WTC11 (cell line): ENCODE results near the gene CENPL. TPM values are rescaled to one million over a fixed set of nuclear protein-coding genes. Genes with fewer than 3 reads are reported as not detected.
"Not testable (repeated sequence)": the region's sequence is repeated elsewhere in the genome, so short reads cannot be mapped to it uniquely, and the experiment has no call there.

ENCODE experiments used
- ATAC-seq: fragments of 200-7000 bp; cut with Tn5 transposase; 2 replicates; pipeline ENCODE4 v1.10.0; 2021; ENCODE audit warnings: mild to moderate bottlenecking, moderate library complexity
- CTCF ChIA-PET: fragments of 300-600 bp; sonication (Branson Sonifier 250); formaldehyde crosslinking; loops from one replicate; lab custom pipeline; 2021; ENCODE audit warnings: antibody characterized with exemption; lab: Charles Lee
- POLR2A ChIA-PET: fragments of 350-600 bp; sonication (Branson Sonifier 250); formaldehyde crosslinking; loops from one replicate; lab custom pipeline; 2021; ENCODE audit warnings: antibody characterized with exemption; lab: Charles Lee
- DNase-seq: peaks from one replicate; pipeline ENCODE4 v3.0.0; 2021; ENCODE audit warnings: low spot score
- H3K27ac Mint-ChIP-seq: 2 replicates; pipeline ENCODE4 v1.8.0; 2021; ENCODE audit warnings: mixed read lengths
- H3K27me3 Mint-ChIP-seq: 2 replicates; pipeline ENCODE4 v1.8.0; 2021; ENCODE audit warnings: low read depth, mild to moderate bottlenecking, moderate library complexity, mixed read lengths
- H3K36me3 Mint-ChIP-seq: 2 replicates; pipeline ENCODE4 v1.8.0; 2021; ENCODE audit warnings: mixed read lengths
- H3K4me1 Mint-ChIP-seq: 2 replicates; pipeline ENCODE4 v1.8.0; 2022; ENCODE audit warnings: mixed read lengths
- H3K4me3 Mint-ChIP-seq: 2 replicates; pipeline ENCODE4 v1.8.0; 2021; ENCODE audit warnings: mild to moderate bottlenecking, moderate library complexity, mixed read lengths
- H3K9me3 Mint-ChIP-seq: 2 replicates; pipeline ENCODE4 v1.8.0; 2021; ENCODE audit warnings: mixed read lengths
- CREB1 ChIP-seq: sonication (generic); formaldehyde crosslinking; IDR thresholded peaks from 2 replicates; pipeline ENCODE4 v1.8.0; 2023; ENCODE audit warnings: mild to moderate bottlenecking, missing genetic modification reagents
- CREM ChIP-seq: sonication (generic); formaldehyde crosslinking; IDR thresholded peaks from 2 replicates; pipeline ENCODE4 v1.8.1; 2022; ENCODE audit warnings: mild to moderate bottlenecking, missing genetic modification reagents, moderate library complexity
- ELF4 ChIP-seq: sonication (generic); formaldehyde crosslinking; IDR thresholded peaks from 2 replicates; pipeline ENCODE4 v1.8.1; 2022; ENCODE audit warnings: low read depth, mild to moderate bottlenecking, moderate library complexity, missing genetic modification reagents
- EMX1 ChIP-seq: fragments of 250-450 bp; sonication (Bioruptor Pico); IDR thresholded peaks from 2 replicates; pipeline ENCODE4 v1.8.0; 2021; ENCODE audit warnings: mild to moderate bottlenecking
- ERG ChIP-seq: fragments of 250-450 bp; sonication (Bioruptor Pico); IDR thresholded peaks from 2 replicates; pipeline ENCODE4 v1.8.0; 2021; ENCODE audit warnings: mild to moderate bottlenecking
- FOXK1 ChIP-seq: sonication (generic); formaldehyde crosslinking; IDR thresholded peaks from 2 replicates; pipeline ENCODE4 v1.8.0; 2022; ENCODE audit warnings: mild to moderate bottlenecking, moderate library complexity, missing genetic modification reagents
- GTF2I ChIP-seq: fragments of 250-450 bp; sonication (Bioruptor Pico); conservative IDR thresholded peaks from 2 replicates; pipeline ENCODE4 v1.4.0; 2021; ENCODE audit warnings: mild to moderate bottlenecking
- JUN ChIP-seq: sonication (generic); formaldehyde crosslinking; IDR thresholded peaks from 2 replicates; pipeline ENCODE4 v1.8.0; 2023; ENCODE audit warnings: mild to moderate bottlenecking, missing genetic modification reagents
- NFATC4 ChIP-seq: fragments of 250-450 bp; sonication (Bioruptor Pico); IDR thresholded peaks from 2 replicates; pipeline ENCODE4 v1.9.0; 2021; ENCODE audit warnings: mild to moderate bottlenecking
- PREB ChIP-seq: sonication (generic); formaldehyde crosslinking; IDR thresholded peaks from 2 replicates; pipeline ENCODE4 v1.8.1; 2022; ENCODE audit warnings: mild to moderate bottlenecking, missing genetic modification reagents, moderate library complexity, borderline replicate concordance
- PRRX2 ChIP-seq: fragments of 250-450 bp; sonication (Bioruptor Pico); IDR thresholded peaks from 2 replicates; pipeline ENCODE4 v1.8.0; 2021; ENCODE audit warnings: mild to moderate bottlenecking
- RELA ChIP-seq: sonication (generic); formaldehyde crosslinking; IDR thresholded peaks from 2 replicates; pipeline ENCODE4 v1.8.1; 2022; ENCODE audit warnings: missing genetic modification reagents, mild to moderate bottlenecking, borderline replicate concordance
- SP1 ChIP-seq: sonication (generic); formaldehyde crosslinking; conservative IDR thresholded peaks from 2 replicates; pipeline ENCODE4 v1.8.1; 2022; ENCODE audit warnings: missing genetic modification reagents
- ZBTB21 ChIP-seq: sonication (generic); formaldehyde crosslinking; IDR thresholded peaks from 2 replicates; pipeline ENCODE4 v1.8.1; 2023; ENCODE audit warnings: mild to moderate bottlenecking, missing genetic modification reagents, borderline replicate concordance
- ZNF263 ChIP-seq: sonication (generic); formaldehyde crosslinking; IDR thresholded peaks from 2 replicates; pipeline ENCODE4 v1.8.1; 2022; ENCODE audit warnings: low read depth, mild to moderate bottlenecking, moderate library complexity, missing genetic modification reagents
- ZNF416 ChIP-seq: fragments of 250-450 bp; sonication (Bioruptor Pico); IDR thresholded peaks from 2 replicates; pipeline ENCODE4 v1.9.0; 2021; ENCODE audit warnings: mild to moderate bottlenecking, inconsistent platforms
- ZNF671 ChIP-seq: fragments of 250-450 bp; sonication (Bioruptor Pico); IDR thresholded peaks from 2 replicates; pipeline ENCODE4 v1.8.0; 2021; ENCODE audit warnings: mild to moderate bottlenecking
- total RNA-seq: library from RNA; stranded (reverse); gene quantifications from 3 replicates; pipeline ENCODE4 v1.2.3, GENCODE V29; 2021
- TF ChIP-seq, protein P1 (sequence below): sonication (generic); formaldehyde crosslinking; IDR thresholded peaks from 2 replicates; pipeline ENCODE4 v1.8.0; 2022; ENCODE audit warnings: missing genetic modification reagents
- TF ChIP-seq, protein P2 (sequence below): fragments of 250-450 bp; sonication (Bioruptor Pico); IDR thresholded peaks from 2 replicates; pipeline ENCODE4 v1.9.0; 2021; ENCODE audit warnings: mild to moderate bottlenecking
- TF ChIP-seq, protein P3 (sequence below): sonication (generic); formaldehyde crosslinking; IDR thresholded peaks from 2 replicates; pipeline ENCODE4 v1.8.1; 2023; ENCODE audit warnings: mild to moderate bottlenecking, moderate library complexity, missing genetic modification reagents
- TF ChIP-seq, protein P4 (sequence below): sonication (generic); formaldehyde crosslinking; IDR thresholded peaks from 2 replicates; pipeline ENCODE4 v1.8.1; 2023; ENCODE audit warnings: mild to moderate bottlenecking, missing genetic modification reagents, borderline replicate concordance

Gene CENPL
- total RNA-seq, 1 experiment from 2014 or later, result 20.1 TPM

GRCh38 chr1:173862769-173863223 is 38.1 kb upstream of the CENPL start (continued):
- TF ChIP-seq, protein P1, sequence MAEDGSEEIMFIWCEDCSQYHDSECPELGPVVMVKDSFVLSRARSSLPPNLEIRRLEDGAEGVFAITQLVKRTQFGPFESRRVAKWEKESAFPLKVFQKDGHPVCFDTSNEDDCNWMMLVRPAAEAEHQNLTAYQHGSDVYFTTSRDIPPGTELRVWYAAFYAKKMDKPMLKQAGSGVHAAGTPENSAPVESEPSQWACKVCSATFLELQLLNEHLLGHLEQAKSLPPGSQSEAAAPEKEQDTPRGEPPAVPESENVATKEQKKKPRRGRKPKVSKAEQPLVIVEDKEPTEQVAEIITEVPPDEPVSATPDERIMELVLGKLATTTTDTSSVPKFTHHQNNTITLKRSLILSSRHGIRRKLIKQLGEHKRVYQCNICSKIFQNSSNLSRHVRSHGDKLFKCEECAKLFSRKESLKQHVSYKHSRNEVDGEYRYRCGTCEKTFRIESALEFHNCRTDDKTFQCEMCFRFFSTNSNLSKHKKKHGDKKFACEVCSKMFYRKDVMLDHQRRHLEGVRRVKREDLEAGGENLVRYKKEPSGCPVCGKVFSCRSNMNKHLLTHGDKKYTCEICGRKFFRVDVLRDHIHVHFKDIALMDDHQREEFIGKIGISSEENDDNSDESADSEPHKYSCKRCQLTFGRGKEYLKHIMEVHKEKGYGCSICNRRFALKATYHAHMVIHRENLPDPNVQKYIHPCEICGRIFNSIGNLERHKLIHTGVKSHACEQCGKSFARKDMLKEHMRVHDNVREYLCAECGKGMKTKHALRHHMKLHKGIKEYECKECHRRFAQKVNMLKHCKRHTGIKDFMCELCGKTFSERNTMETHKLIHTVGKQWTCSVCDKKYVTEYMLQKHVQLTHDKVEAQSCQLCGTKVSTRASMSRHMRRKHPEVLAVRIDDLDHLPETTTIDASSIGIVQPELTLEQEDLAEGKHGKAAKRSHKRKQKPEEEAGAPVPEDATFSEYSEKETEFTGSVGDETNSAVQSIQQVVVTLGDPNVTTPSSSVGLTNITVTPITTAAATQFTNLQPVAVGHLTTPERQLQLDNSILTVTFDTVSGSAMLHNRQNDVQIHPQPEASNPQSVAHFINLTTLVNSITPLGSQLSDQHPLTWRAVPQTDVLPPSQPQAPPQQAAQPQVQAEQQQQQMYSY, result no peak
- TF ChIP-seq, all 79 proteins: peak for 4

DNA sequence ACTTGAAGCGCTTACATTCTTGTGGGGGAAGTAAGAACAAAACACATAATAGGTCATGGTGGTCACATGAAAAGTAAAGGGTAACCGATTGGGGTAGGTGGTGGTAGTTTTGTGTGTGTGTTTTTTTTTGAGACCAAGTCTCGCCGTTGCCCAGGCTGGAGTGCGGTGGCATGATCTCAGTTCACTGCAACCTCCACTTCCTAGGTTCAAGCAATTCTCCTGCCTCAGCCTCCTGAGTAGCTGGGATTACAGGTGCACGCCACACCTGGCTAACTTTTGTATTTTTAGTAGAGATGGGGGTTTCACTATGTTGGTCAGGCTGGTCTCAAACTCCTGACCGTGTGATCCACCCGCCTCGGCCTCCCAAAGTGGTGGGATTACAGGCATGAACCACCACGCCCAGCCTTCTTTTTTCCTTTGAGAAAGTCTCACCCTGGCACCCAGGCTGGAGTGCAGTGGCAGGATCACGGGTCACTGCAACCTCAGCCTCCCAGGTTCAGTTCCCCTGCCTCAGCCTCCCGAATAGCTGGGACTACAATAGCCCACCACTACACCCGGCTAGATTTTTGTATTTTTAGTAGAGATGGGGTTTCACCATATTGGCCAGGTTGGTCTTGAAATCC is 37.6 kb upstream of the CENPL start:
- Mint-ChIP-seq H3K27ac (peak overlapping the region; percentile 100), H3K36me3 (peaks cover 61% of the 10 kb centered on the region), H3K4me1 (peaks cover 44% of the 10 kb centered on the region)
- H3K27me3 Mint-ChIP-seq, H3K9me3 Mint-ChIP-seq, CTCF ChIA-PET, H3K4me3 Mint-ChIP-seq: not testable (repeated sequence)
- peak; percentile 20 for DNase-seq
- peak; percentile 35 for ATAC-seq
- POLR2A ChIA-PET, result interaction anchor here (0.6 to 1.6 kb wide), 7 partner anchors 8 to 445 kb away, joined by 3 to 8 read pairs (median 3); partner anchors contain the start of gene RC3H1
- TF ChIP-seq SP1 (0 out of 2 replicates have a peak, but pooled peaks have one; percentile 51), ZBTB21 (CRISPR knock-in tag) (0 out of 2 replicates have a peak, but pooled peaks have one; percentile 52), CREB1 (CRISPR knock-in tag) (0 out of 2 replicates have a peak, but pooled peaks have one; percentile 68), NFATC4 (peak; percentile 95), ELF4 (peak; percentile 93), EMX1 (CRISPR knock-in tag) (peak; percentile 96), PREB (CRISPR knock-in tag) (0 out of 2 replicates have a peak, but pooled peaks have one; percentile 48), FOXK1 (CRISPR knock-in tag) (peak; percentile 32; the same call in 1 of the 2 replicates), ZNF416 (CRISPR knock-in tag) (peak; percentile 97), CREM (peak; percentile 71; the same call in 1 of the 2 replicates), ZNF263 (0 out of 2 replicates have a peak, but pooled peaks have one; percentile 58), ERG (CRISPR knock-in tag) (peak; percentile 95), ZNF671 (CRISPR knock-in tag) (peak; percentile 96), PRRX2 (CRISPR knock-in tag) (peak; percentile 98), JUN (peak; percentile 23; the same call in 1 of the 2 replicates), GTF2I (CRISPR knock-in tag) (peak; percentile 62), RELA (peak; percentile 87; the same call in 1 of the 2 replicates)
- TF ChIP-seq, protein P2, sequence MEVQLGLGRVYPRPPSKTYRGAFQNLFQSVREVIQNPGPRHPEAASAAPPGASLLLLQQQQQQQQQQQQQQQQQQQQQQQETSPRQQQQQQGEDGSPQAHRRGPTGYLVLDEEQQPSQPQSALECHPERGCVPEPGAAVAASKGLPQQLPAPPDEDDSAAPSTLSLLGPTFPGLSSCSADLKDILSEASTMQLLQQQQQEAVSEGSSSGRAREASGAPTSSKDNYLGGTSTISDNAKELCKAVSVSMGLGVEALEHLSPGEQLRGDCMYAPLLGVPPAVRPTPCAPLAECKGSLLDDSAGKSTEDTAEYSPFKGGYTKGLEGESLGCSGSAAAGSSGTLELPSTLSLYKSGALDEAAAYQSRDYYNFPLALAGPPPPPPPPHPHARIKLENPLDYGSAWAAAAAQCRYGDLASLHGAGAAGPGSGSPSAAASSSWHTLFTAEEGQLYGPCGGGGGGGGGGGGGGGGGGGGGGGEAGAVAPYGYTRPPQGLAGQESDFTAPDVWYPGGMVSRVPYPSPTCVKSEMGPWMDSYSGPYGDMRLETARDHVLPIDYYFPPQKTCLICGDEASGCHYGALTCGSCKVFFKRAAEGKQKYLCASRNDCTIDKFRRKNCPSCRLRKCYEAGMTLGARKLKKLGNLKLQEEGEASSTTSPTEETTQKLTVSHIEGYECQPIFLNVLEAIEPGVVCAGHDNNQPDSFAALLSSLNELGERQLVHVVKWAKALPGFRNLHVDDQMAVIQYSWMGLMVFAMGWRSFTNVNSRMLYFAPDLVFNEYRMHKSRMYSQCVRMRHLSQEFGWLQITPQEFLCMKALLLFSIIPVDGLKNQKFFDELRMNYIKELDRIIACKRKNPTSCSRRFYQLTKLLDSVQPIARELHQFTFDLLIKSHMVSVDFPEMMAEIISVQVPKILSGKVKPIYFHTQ (CRISPR knock-in tag), result peak; percentile 94
- TF ChIP-seq, protein P3, sequence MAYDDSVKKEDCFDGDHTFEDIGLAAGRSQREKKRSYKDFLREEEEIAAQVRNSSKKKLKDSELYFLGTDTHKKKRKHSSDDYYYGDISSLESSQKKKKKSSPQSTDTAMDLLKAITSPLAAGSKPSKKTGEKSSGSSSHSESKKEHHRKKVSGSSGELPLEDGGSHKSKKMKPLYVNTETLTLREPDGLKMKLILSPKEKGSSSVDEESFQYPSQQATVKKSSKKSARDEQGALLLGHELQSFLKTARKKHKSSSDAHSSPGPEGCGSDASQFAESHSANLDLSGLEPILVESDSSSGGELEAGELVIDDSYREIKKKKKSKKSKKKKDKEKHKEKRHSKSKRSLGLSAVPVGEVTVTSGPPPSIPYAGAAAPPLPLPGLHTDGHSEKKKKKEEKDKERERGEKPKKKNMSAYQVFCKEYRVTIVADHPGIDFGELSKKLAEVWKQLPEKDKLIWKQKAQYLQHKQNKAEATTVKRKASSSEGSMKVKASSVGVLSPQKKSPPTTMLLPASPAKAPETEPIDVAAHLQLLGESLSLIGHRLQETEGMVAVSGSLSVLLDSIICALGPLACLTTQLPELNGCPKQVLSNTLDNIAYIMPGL (CRISPR knock-in tag), result peak; percentile 44; the same call in 1 of the 2 replicates
- TF ChIP-seq, protein P4, sequence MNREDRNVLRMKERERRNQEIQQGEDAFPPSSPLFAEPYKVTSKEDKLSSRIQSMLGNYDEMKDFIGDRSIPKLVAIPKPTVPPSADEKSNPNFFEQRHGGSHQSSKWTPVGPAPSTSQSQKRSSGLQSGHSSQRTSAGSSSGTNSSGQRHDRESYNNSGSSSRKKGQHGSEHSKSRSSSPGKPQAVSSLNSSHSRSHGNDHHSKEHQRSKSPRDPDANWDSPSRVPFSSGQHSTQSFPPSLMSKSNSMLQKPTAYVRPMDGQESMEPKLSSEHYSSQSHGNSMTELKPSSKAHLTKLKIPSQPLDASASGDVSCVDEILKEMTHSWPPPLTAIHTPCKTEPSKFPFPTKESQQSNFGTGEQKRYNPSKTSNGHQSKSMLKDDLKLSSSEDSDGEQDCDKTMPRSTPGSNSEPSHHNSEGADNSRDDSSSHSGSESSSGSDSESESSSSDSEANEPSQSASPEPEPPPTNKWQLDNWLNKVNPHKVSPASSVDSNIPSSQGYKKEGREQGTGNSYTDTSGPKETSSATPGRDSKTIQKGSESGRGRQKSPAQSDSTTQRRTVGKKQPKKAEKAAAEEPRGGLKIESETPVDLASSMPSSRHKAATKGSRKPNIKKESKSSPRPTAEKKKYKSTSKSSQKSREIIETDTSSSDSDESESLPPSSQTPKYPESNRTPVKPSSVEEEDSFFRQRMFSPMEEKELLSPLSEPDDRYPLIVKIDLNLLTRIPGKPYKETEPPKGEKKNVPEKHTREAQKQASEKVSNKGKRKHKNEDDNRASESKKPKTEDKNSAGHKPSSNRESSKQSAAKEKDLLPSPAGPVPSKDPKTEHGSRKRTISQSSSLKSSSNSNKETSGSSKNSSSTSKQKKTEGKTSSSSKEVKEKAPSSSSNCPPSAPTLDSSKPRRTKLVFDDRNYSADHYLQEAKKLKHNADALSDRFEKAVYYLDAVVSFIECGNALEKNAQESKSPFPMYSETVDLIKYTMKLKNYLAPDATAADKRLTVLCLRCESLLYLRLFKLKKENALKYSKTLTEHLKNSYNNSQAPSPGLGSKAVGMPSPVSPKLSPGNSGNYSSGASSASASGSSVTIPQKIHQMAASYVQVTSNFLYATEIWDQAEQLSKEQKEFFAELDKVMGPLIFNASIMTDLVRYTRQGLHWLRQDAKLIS (CRISPR knock-in tag), result peak; percentile 57; the same call in 1 of the 2 replicates
